Common myeloid progenitor, CD34-positive (primary cell): ENCODE measurements around the gene VGLL4.

Experiments used
- CTCF ChIA-PET: fragments of 350-600 bp; sonication (Branson Sonifier 250); formaldehyde crosslinking; loops from one replicate; lab custom pipeline; 2021; ENCODE audit warnings: antibody characterized with exemption; lab: Charles Lee
- POLR2A ChIA-PET: fragments of 350-600 bp; sonication (Branson Sonifier 250); formaldehyde crosslinking; loops from one replicate; lab custom pipeline; 2021; ENCODE audit warnings: antibody characterized with exemption; lab: Charles Lee
- DNase-seq, 3 donors: peaks; one replicate each; pipeline versions ENCODE4 v3.0.0 to v3.0.0-alpha.2; 2013
- H3K27ac ChIP-seq, 2 experiments: 1 replicate in 1 of 2; 2 replicates in 1 of 2; pipeline ENCODE4 v1.7.0; 2013; ENCODE audit warnings: inconsistent platforms in 2 of 2, low read length in 2 of 2, mild to moderate bottlenecking in 2 of 2, low read depth in 1 of 2, moderate library complexity in 1 of 2; ENCODE audit not compliant: severe bottlenecking in 2 of 2, insufficient read depth in 1 of 2, poor library complexity in 1 of 2
- H3K27me3 ChIP-seq, 5 experiments: replicated peaks in 2 of 5; 1 replicate in 3 of 5; 2 replicates in 2 of 5; pipeline versions ENCODE4 v1.6.1 to v1.7.0; 2013; ENCODE audit warnings: low read length in 4 of 5, mild to moderate bottlenecking in 2 of 5, moderate library complexity in 2 of 5, inconsistent platforms in 1 of 5; ENCODE audit not compliant: insufficient read depth in 5 of 5, control insufficient read depth in 4 of 5
- H3K36me3 ChIP-seq, 4 experiments: 1 replicate in 2 of 4; 2 replicates in 2 of 4; pipeline versions ENCODE4 v1.6.1 to v1.7.0; 2013; ENCODE audit warnings: low read length in 3 of 4, control low read depth in 1 of 4, mild to moderate bottlenecking in 1 of 4; ENCODE audit not compliant: control insufficient read depth in 4 of 4, insufficient read depth in 4 of 4
- H3K4me1 ChIP-seq, 4 experiments: 1 replicate in 3 of 4; 2 replicates in 1 of 4; pipeline versions ENCODE4 v1.6.1 to v1.7.1; 2013; ENCODE audit warnings: low read length in 3 of 4, mild to moderate bottlenecking in 3 of 4, control low read depth in 1 of 4, inconsistent platforms in 1 of 4, moderate library complexity in 1 of 4; ENCODE audit not compliant: control insufficient read depth in 4 of 4, insufficient read depth in 4 of 4; ENCODE audit errors: control extremely low read depth in 1 of 4
- H3K4me3 ChIP-seq, 7 experiments: 1 replicate in 4 of 7; 2 replicates in 3 of 7; pipeline versions ENCODE4 v1.5.1 to v1.7.0; 2013; ENCODE audit warnings: mild to moderate bottlenecking in 7 of 7, low read length in 6 of 7, moderate library complexity in 6 of 7, inconsistent platforms in 2 of 7, low read depth in 2 of 7, control low read depth in 1 of 7; ENCODE audit not compliant: insufficient read depth in 4 of 7, control insufficient read depth in 1 of 7; ENCODE audit errors: extremely low read depth in 1 of 7
- H3K9me3 ChIP-seq, 5 experiments: 1 replicate in 4 of 5; 2 replicates in 1 of 5; pipeline versions ENCODE4 v1.6.1 to v1.7.1; 2013; ENCODE audit warnings: low read length in 4 of 5, mild to moderate bottlenecking in 2 of 5, inconsistent platforms in 1 of 5, low read depth in 1 of 5, moderate library complexity in 1 of 5; ENCODE audit not compliant: control insufficient read depth in 4 of 5, insufficient read depth in 2 of 5; ENCODE audit errors: control extremely low read depth in 1 of 5
- WGBS: methylation state at CpG from one replicate; pipeline ENCODE4 v1.1.5; 2013; ENCODE audit not compliant: insufficient coverage; 5-methylcytosine and 5-hydroxymethylcytosine counted together

Gene VGLL4

GRCh38 chr3:11538581-11538980 is 105.1 kb downstream of the VGLL4 start:
- ChIA-PET CTCF (interaction anchor here (0.6 to 1.2 kb wide), 3 partner anchors 13 to 36 kb away, joined by 3 to 4 read pairs (median 3); no protein-coding TSS in a partner anchor), POLR2A (no interaction called here)
- H3K4me3 ChIP-seq, result no peak overlapping the region
- no CpG with 5 or more reads among the region's 3 CpGs for WGBS
- no peaks in the 10 kb centered on the region for H3K4me1 ChIP-seq
- H3K27ac ChIP-seq, result no peak overlapping the region
- peaks cover 0 to 2% (median 0%) of the 10 kb centered on the region in 5 experiments for H3K9me3 ChIP-seq
- no peak for DNase-seq
- peaks cover 0 to 2% (median 0%) of the 10 kb centered on the region in 4 experiments for H3K36me3 ChIP-seq
- H3K27me3 ChIP-seq, result no peaks in the 10 kb centered on the region

DNA sequence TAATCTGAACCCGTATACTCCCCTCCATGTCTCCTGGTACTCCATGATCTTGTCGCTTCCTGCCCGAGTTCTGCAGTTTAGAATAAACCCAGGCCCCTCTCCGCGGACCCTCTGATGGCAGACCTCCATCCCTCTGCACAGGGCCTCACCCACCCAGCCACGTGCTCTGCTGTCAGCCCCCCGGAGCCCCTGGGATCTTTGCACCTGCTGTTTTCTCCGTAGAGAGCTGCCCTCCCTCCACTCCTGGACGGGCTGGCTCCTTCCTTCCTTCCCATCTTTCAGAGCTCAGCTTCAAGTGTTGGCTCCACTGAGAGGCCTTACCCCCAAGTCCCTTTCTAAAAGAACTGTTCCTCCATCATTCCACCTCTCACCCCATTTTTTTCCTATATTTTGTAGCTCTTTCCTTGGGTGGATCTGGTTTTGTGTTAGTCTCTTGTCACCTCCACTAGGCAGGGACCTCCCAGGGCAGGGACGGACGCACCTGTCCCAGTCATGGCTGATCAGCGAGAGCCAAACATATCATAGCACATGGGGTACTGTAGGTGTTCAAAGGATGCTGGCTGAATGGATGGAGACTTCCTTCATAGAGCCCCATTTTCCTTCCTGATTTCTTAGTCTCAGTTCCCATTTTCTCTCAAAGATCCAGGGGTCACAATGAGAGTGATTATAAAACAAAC is 106.6 kb downstream of the VGLL4 start:
- H3K9me3 ChIP-seq, result no peaks in the 10 kb centered on the region
- no peak for DNase-seq
- no peaks in the 10 kb centered on the region for H3K4me1 ChIP-seq
- no peak overlapping the region for H3K4me3 ChIP-seq
- no peaks in the 10 kb centered on the region for H3K27me3 ChIP-seq
- CTCF ChIA-PET, result no interaction called here
- H3K36me3 ChIP-seq, result peaks cover 0 to 2% (median 0%) of the 10 kb centered on the region in 4 experiments
- H3K27ac ChIP-seq, result no peak overlapping the region
- WGBS, result 84% methylated on average over 9 of the region's 12 CpGs
- POLR2A ChIA-PET, result no interaction called here

- Histone ChIP-seq H3K9me3 (no peaks in the 10 kb centered on the region), H3K27me3 (no peaks in the 10 kb centered on the region), H3K36me3 (no peaks in the 10 kb centered on the region), H3K27ac (no peak overlapping the region), H3K4me3 (no peak overlapping the region), H3K4me1 (no peaks in the 10 kb centered on the region)
- no peak for DNase-seq
- ChIA-PET CTCF (no interaction called here), POLR2A (no interaction called here)
- 94% methylated on average over 14 of the region's 23 CpGs for WGBS
Measured at GRCh38 chr3:11536132-11536935, 107.4 kb downstream of the VGLL4 start.

GRCh38 chr3:11535243-11535960 is 108.3 kb downstream of the VGLL4 start:
- WGBS, result 100% methylated on average over 11 of the region's 13 CpGs
- Histone ChIP-seq H3K4me1 (no peaks in the 10 kb centered on the region), H3K4me3 (no peak overlapping the region), H3K27me3 (no peaks in the 10 kb centered on the region), H3K27ac (no peak overlapping the region), H3K9me3 (no peaks in the 10 kb centered on the region), H3K36me3 (no peaks in the 10 kb centered on the region)
- no peak for DNase-seq
- ChIA-PET POLR2A (no interaction called here), CTCF (interaction anchor here (1.1 kb wide), 1 partner anchor 9 kb away, joined by 3 read pairs; no protein-coding TSS in a partner anchor)

- H3K4me1 ChIP-seq, result no peaks in the 10 kb centered on the region
- no peak for DNase-seq
- 99% methylated on average over 6 of the region's 7 CpGs for WGBS
- H3K9me3 ChIP-seq, result no peaks in the 10 kb centered on the region
- H3K27ac ChIP-seq, result no peak overlapping the region
- POLR2A ChIA-PET, result no interaction called here
- CTCF ChIA-PET, result interaction anchor here (1.1 kb wide), 1 partner anchor 10 kb away, joined by 3 read pairs; no protein-coding TSS in a partner anchor
- H3K27me3 ChIP-seq, result no peaks in the 10 kb centered on the region
- H3K4me3 ChIP-seq, result no peak overlapping the region
- no peaks in the 10 kb centered on the region for H3K36me3 ChIP-seq
Measured at GRCh38 chr3:11534793-11535101, 109.0 kb downstream of the VGLL4 start.

DNA sequence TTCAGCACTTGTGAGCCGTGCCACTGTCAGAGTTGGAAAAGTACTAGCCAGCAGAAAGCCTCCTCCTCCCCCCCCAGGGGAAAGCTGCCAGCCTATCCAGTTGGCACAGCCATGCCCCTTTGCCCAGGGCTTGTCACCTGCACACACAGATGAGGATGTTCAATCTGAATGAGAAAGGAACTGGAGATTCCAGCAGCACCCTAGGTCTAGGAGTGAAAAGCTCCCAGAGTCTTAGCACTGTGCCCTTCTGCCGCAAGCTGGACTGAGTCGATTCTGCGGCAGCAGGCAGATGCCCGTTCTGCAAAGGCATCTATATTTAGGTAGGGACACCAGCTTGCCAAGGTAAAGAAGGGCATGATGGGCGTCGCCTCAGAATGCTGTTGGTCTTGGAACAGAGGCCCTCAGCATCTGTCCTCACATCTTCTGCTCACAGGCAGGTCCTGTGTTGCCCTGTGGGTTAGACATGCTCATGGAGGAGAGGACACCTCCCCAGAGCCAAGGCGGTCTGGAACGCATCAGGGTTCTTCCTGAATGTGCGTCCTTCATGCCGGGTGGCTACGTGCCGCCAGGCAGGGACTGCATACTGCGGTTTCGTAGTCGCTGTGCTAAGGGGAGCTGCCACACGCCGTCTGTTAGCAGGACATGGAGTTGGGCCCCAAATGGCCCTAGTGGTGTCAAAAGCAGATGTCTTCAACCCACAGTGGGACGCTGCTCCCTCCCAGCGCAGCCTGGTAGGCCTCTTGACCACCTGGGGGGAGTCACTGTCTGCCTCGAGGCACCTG is 109.5 kb downstream of the VGLL4 start:
- Histone ChIP-seq H3K4me3 (no peak overlapping the region), H3K27ac (no peak overlapping the region), H3K36me3 (no peaks in the 10 kb centered on the region), H3K9me3 (no peaks in the 10 kb centered on the region), H3K27me3 (no peaks in the 10 kb centered on the region), H3K4me1 (no peaks in the 10 kb centered on the region)
- DNase-seq, result no peak
- POLR2A ChIA-PET, result no interaction called here
- CTCF ChIA-PET, result interaction anchor here (1.1 kb wide), 1 partner anchor 10 kb away, joined by 3 read pairs; no protein-coding TSS in a partner anchor
- WGBS, result 98% methylated on average over 21 of the region's 21 CpGs
